Keratinocyte (primary cell): Measurements from ENCODE around the gene SWAP70. TPM values are rescaled to one million over a fixed set of nuclear protein-coding genes. Genes with fewer than 3 reads are reported as not detected.

Experiments used
- DNase-seq: peaks from one replicate; pipeline ENCODE4 v3.0.0-alpha.2; 2011; ENCODE audit warnings: low read depth, missing footprints, low spot score
- FAIRE-seq: peaks from 2 replicates; lab custom pipeline; 2011; peaks lifted over from hg19 to GRCh38; lab: Jason Lieb, UNC
- H2AFZ ChIP-seq: 2 replicates; pipeline ENCODE4 v1.6.0; 2012; ENCODE audit warnings: low read length, control low read depth, inconsistent platforms; ENCODE audit not compliant: control insufficient read depth
- H3K27ac ChIP-seq: 2 replicates; pipeline ENCODE4 v1.5.1; 2011; ENCODE audit warnings: low read length; ENCODE audit not compliant: control insufficient read depth, insufficient read depth
- H3K27me3 ChIP-seq: 3 replicates; pipeline ENCODE4 v1.6.0; 2011; ENCODE audit warnings: low read length; ENCODE audit not compliant: control insufficient read depth, insufficient read depth; ENCODE audit errors: extremely low read depth
- H3K36me3 ChIP-seq, 2 experiments: 2 replicates in 1 of 2; 3 replicates in 1 of 2; pipeline ENCODE4 v1.5.1; 2011; ENCODE audit warnings: low read length in 2 of 2, mild to moderate bottlenecking in 1 of 2; ENCODE audit not compliant: control insufficient read depth in 2 of 2, insufficient read depth in 2 of 2; ENCODE audit errors: extremely low read depth in 1 of 2
- H3K4me1 ChIP-seq: 3 replicates; pipeline ENCODE4 v1.5.1; 2011; ENCODE audit warnings: low read length; ENCODE audit not compliant: control insufficient read depth, insufficient read depth; ENCODE audit errors: extremely low read depth
- H3K4me2 ChIP-seq: 3 replicates; pipeline ENCODE4 v1.6.0; 2011; ENCODE audit warnings: low read depth, low read length; ENCODE audit not compliant: control insufficient read depth, insufficient read depth; ENCODE audit errors: extremely low read depth
- H3K4me3 ChIP-seq, 3 experiments: fragments of 200-600 bp in 1 of 3; sonication (generic) in 1 of 3; 2 replicates in 2 of 3; 3 replicates in 1 of 3; pipeline ENCODE4 v1.5.1; 2011 to 2016; ENCODE audit warnings: low read length in 3 of 3, mild to moderate bottlenecking in 3 of 3, control low read depth in 2 of 3, inconsistent platforms in 1 of 3, low read depth in 1 of 3, mixed read lengths in 1 of 3, mixed run types in 1 of 3, moderate library complexity in 1 of 3; ENCODE audit not compliant: control insufficient read depth in 2 of 3, insufficient read depth in 2 of 3; ENCODE audit errors: extremely low read depth in 1 of 3
- H3K79me2 ChIP-seq: 2 replicates; pipeline ENCODE4 v1.6.0; 2012; ENCODE audit warnings: low read length; ENCODE audit not compliant: control insufficient read depth, insufficient read depth
- H3K9ac ChIP-seq: 3 replicates; pipeline ENCODE4 v1.6.0; 2011; ENCODE audit warnings: low read length; ENCODE audit not compliant: control insufficient read depth, insufficient read depth; ENCODE audit errors: extremely low read depth
- H3K9me1 ChIP-seq: 3 replicates; pipeline ENCODE4 v1.6.0; 2011; ENCODE audit warnings: low read length; ENCODE audit not compliant: control insufficient read depth, insufficient read depth; ENCODE audit errors: extremely low read depth
- H3K9me3 ChIP-seq: 2 replicates; pipeline ENCODE4 v1.5.1; 2012; ENCODE audit warnings: low read depth, low read length; ENCODE audit not compliant: control insufficient read depth
- H4K20me1 ChIP-seq: 3 replicates; pipeline ENCODE4 v1.6.0; 2011; ENCODE audit warnings: low read length; ENCODE audit not compliant: control insufficient read depth, insufficient read depth; ENCODE audit errors: extremely low read depth
- EZH2 ChIP-seq: IDR thresholded peaks from one replicate; pipeline ENCODE4 v1.6.1; 2012; ENCODE audit warnings: inconsistent platforms, mild to moderate bottlenecking, low read length, moderate library complexity
- dilution Hi-C: fragments of 300-500 bp; cut with MboI; formaldehyde crosslinking; loops from one replicate; pipeline ENCODE4 v1.7.0; 2020; ENCODE audit warnings: low sequenced_read_pairs; ENCODE audit not compliant: extremely low pct_ligation_motif_present
- polyA plus RNA-seq, 5 experiments: library from polyadenylated mRNA; depleted of rRNA in 3 of 5; stranded (reverse) in 3 of 5; stranded (forward) in 1 of 5; unstranded in 1 of 5; fragments of >200 nt; gene quantifications; 1 replicate in 1 of 5; 2 replicates in 3 of 5; 3 replicates in 1 of 5; pipeline versions ENCODE4 v1.2.1 to v1.2.3, GENCODE V29; 2011 to 2012; ENCODE audit warnings: missing spikeins in 2 of 5, low read depth in 1 of 5, low replicate concordance in 1 of 5
- TF ChIP-seq, protein P1 (sequence below), 3 experiments: IDR thresholded peaks in 1 of 3; conservative IDR thresholded peaks in 1 of 3; optimal IDR thresholded peaks in 1 of 3; 2 replicates in 2 of 3; 3 replicates in 1 of 3; pipeline versions ENCODE3 to v1.5.1; 2011; ENCODE audit warnings: low read length in 3 of 3, mild to moderate bottlenecking in 3 of 3, moderate library complexity in 2 of 3, control low read depth in 1 of 3, inconsistent platforms in 1 of 3; ENCODE audit not compliant: insufficient read depth in 2 of 3; ENCODE audit errors: extremely low read depth in 1 of 3

Gene SWAP70
- polyA plus RNA-seq, 1 donor (not counting 4 experiments of a cell fraction or from before 2014, with no cell fraction given): 28.5 TPM

GRCh38 chr11:9718147-9718546 lies 54.3 kb downstream of the SWAP70 start:
- TF ChIP-seq, protein P1, sequence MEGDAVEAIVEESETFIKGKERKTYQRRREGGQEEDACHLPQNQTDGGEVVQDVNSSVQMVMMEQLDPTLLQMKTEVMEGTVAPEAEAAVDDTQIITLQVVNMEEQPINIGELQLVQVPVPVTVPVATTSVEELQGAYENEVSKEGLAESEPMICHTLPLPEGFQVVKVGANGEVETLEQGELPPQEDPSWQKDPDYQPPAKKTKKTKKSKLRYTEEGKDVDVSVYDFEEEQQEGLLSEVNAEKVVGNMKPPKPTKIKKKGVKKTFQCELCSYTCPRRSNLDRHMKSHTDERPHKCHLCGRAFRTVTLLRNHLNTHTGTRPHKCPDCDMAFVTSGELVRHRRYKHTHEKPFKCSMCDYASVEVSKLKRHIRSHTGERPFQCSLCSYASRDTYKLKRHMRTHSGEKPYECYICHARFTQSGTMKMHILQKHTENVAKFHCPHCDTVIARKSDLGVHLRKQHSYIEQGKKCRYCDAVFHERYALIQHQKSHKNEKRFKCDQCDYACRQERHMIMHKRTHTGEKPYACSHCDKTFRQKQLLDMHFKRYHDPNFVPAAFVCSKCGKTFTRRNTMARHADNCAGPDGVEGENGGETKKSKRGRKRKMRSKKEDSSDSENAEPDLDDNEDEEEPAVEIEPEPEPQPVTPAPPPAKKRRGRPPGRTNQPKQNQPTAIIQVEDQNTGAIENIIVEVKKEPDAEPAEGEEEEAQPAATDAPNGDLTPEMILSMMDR (optimal IDR thresholded peaks at IDR 0.05 in 1 of 3, IDR thresholded peaks at IDR 0.05 in 1 of 3, conservative IDR thresholded peaks at IDR 0.05 in 1 of 3; ENCODE audit: extremely low read depth in 1 of 3, insufficient read depth in 2 of 3, low read length in 3 of 3): no peak
- no peak for TF ChIP-seq EZH2
- H4K20me1 ChIP-seq: no peaks in the 10 kb centered on the region
- no peak for FAIRE-seq
- H3K27ac ChIP-seq: no peak overlapping the region
- peaks cover 2% of the 10 kb centered on the region for H3K79me2 ChIP-seq
- dilution Hi-C loops: no loop called here
- H3K9ac ChIP-seq: no peak overlapping the region
- DNase-seq: no peak
- no peaks in the 10 kb centered on the region for H3K9me3 ChIP-seq
- H2AFZ ChIP-seq: no peak overlapping the region
- no peaks in the 10 kb centered on the region for H3K27me3 ChIP-seq
- peaks cover 2 to 4% of the 10 kb centered on the region in 2 experiments for H3K36me3 ChIP-seq
- no peak overlapping the region for H3K4me3 ChIP-seq
- no peaks in the 10 kb centered on the region for H3K9me1 ChIP-seq
- peaks cover 6% of the 10 kb centered on the region for H3K4me1 ChIP-seq
- no peak overlapping the region for H3K4me2 ChIP-seq

DNA sequence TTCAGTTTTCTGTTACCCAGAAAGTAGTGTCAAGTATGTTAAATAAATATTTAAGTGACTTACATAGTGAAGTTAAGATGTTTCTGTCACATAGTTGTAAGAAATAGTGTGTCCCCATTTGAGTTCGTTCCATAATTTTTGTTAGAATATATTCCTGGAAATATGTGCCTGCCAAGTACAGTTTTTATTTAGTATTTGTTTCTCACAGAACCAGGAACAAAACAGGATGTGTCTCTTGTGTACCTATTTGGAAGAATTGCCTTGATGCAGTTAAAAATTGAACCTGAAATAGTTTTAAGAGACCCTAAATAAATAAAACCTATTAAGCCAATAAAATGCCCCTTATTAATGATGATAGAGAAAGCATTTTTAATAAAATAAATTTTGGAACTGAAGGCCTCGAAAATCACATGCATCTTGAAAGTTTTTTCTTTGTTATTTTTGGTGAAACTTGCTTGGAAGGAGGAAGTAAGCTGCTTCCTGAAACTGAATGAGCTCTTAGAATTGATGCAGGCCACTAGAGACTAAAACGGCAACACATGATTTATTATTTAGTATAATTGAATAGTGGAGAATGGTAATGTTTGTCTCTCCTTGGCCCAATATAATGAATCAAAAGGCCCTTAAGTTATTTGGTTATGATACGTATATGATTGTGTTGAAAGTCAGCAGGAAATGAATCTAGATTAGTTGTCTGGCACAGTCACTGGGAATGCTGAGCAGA lies 55.9 kb downstream of the SWAP70 start:
- no peak for TF ChIP-seq EZH2
- TF ChIP-seq, protein P1 (optimal IDR thresholded peaks at IDR 0.05 in 1 of 3, IDR thresholded peaks at IDR 0.05 in 1 of 3, conservative IDR thresholded peaks at IDR 0.05 in 1 of 3; ENCODE audit: extremely low read depth in 1 of 3, insufficient read depth in 2 of 3, low read length in 3 of 3): no peak
- H4K20me1 ChIP-seq: no peaks in the 10 kb centered on the region
- H2AFZ ChIP-seq: no peak overlapping the region
- no peak overlapping the region for H3K27ac ChIP-seq
- H3K9me1 ChIP-seq: no peaks in the 10 kb centered on the region
- no peaks in the 10 kb centered on the region for H3K27me3 ChIP-seq
- H3K79me2 ChIP-seq: peaks cover 2% of the 10 kb centered on the region
- H3K36me3 ChIP-seq: peaks cover 2 to 4% of the 10 kb centered on the region in 2 experiments
- peaks cover 6% of the 10 kb centered on the region for H3K4me1 ChIP-seq
- no peak overlapping the region for H3K4me3 ChIP-seq
- DNase-seq (no peak), FAIRE-seq (no peak)
- dilution Hi-C loops: no loop called here
- H3K9me3 ChIP-seq: no peaks in the 10 kb centered on the region
- H3K9ac ChIP-seq: no peak overlapping the region
- no peak overlapping the region for H3K4me2 ChIP-seq
